ENCODE measurements around the gene SLC45A2.

DNA sequence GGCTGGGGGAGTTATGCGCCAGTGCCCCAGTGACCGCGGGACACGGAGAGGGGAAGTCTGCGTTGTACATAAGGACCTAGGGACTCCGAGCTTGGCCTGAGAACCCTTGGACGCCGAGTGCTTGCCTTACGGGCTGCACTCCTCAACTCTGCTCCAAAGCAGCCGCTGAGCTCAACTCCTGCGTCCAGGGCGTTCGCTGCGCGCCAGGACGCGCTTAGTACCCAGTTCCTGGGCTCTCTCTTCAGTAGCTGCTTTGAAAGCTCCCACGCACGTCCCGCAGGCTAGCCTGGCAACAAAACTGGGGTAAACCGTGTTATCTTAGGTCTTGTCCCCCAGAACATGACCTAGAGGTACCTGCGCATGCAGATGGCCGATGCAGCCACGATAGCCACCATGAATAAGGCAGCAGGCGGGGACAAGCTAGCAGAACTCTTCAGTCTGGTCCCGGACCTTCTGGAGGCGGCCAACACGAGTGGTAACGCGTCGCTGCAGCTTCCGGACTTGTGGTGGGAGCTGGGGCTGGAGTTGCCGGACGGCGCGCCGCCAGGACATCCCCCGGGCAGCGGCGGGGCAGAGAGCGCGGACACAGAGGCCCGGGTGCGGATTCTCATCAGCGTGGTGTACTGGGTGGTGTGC is 48.0 kb downstream of the SLC45A2 start, which contains the start of gene RXFP3:
- TF ChIP-seq CTCF (IDR thresholded peaks at IDR 0.05): no peak
- no peak for TF ChIP-seq POLR2A (IDR thresholded peaks at IDR 0.05)

Data from testis (tissue), 2 donors.